Osteoblast (primary cell): ENCODE results near the gene PRKAG1. TPM values are rescaled to one million over a fixed set of nuclear protein-coding genes. Genes with fewer than 3 reads are reported as not detected.

Experiments used
- DNase-seq: peaks from one replicate; pipeline ENCODE4 v3.0.0; 2011; ENCODE audit warnings: low spot score, mixed read lengths; ENCODE audit not compliant: insufficient read length; ENCODE audit errors: missing footprints
- H2AFZ ChIP-seq: 2 replicates; pipeline ENCODE4 v1.6.0; 2011; ENCODE audit warnings: mild to moderate bottlenecking, low read length
- H3K27ac ChIP-seq: 2 replicates; pipeline ENCODE4 v1.5.1; 2011; ENCODE audit warnings: mild to moderate bottlenecking, low read depth, low read length, moderate library complexity
- H3K27me3 ChIP-seq: 2 replicates; pipeline ENCODE4 v1.6.0; 2012; ENCODE audit warnings: mild to moderate bottlenecking, control low read depth, inconsistent platforms, low read length, moderate library complexity; ENCODE audit not compliant: insufficient read depth
- H3K36me3 ChIP-seq: 2 replicates; pipeline ENCODE4 v1.5.1; 2011; ENCODE audit warnings: mild to moderate bottlenecking, low read length, control low read depth, moderate library complexity; ENCODE audit not compliant: insufficient read depth
- H3K4me1 ChIP-seq: 2 replicates; pipeline ENCODE4 v1.5.1; 2011; ENCODE audit warnings: mild to moderate bottlenecking, low read length, control low read depth, moderate library complexity; ENCODE audit not compliant: insufficient read depth
- H3K4me2 ChIP-seq: 2 replicates; pipeline ENCODE4 v1.6.0; 2011; ENCODE audit warnings: mild to moderate bottlenecking, low read length; ENCODE audit not compliant: insufficient read depth
- H3K4me3 ChIP-seq: fragments of 200-600 bp; sonication (generic); 3 replicates; pipeline ENCODE4 v1.5.1; 2012; ENCODE audit warnings: mild to moderate bottlenecking, low read length, inconsistent platforms; ENCODE audit not compliant: insufficient read depth
- H3K79me2 ChIP-seq: 2 replicates; pipeline ENCODE4 v1.6.0; 2012; ENCODE audit warnings: mild to moderate bottlenecking, low read length, control low read depth, inconsistent platforms; ENCODE audit not compliant: insufficient read depth
- H3K9me3 ChIP-seq: 2 replicates; pipeline ENCODE4 v1.5.1; 2011; ENCODE audit warnings: low read depth, low read length, control low read depth
- H4K20me1 ChIP-seq: 2 replicates; pipeline ENCODE4 v1.6.0; 2012; ENCODE audit warnings: mild to moderate bottlenecking, low read length, control low read depth; ENCODE audit not compliant: insufficient read depth
- total RNA-seq: library from RNA; depleted of rRNA; stranded (reverse); fragments of >200 nt; gene quantifications from 2 replicates; pipeline ENCODE4 v1.2.3, GENCODE V29; 2012
- TF ChIP-seq, protein P1 (sequence below): IDR thresholded peaks from 2 replicates; pipeline ENCODE4 v1.5.1; 2011; ENCODE audit warnings: mild to moderate bottlenecking, low read depth, low read length, moderate library complexity; ENCODE audit errors: extremely low read depth

PRKAG1 gene
- total RNA-seq, 1 donor: 89.0 TPM

GRCh38 chr12:48977290-48978281, 41.0 kb downstream of the PRKAG1 start:
- H3K4me2 ChIP-seq: peak overlapping the region; percentile 47
- peak; percentile 97 for DNase-seq

GRCh38 chr12:48973941-48974673, 44.5 kb downstream of the PRKAG1 start:
- Histone ChIP-seq H3K36me3 (no peaks in the 10 kb centered on the region), H4K20me1 (peaks cover 4% of the 10 kb centered on the region), H2AFZ (peak overlapping the region; percentile 71), H3K79me2 (no peaks in the 10 kb centered on the region), H3K27me3 (peaks cover 39% of the 10 kb centered on the region), H3K9me3 (no peaks in the 10 kb centered on the region), H3K27ac (peak overlapping the region; percentile 7), H3K4me2 (peak overlapping the region; percentile 64), H3K4me1 (peaks cover 52% of the 10 kb centered on the region), H3K4me3 (no peak overlapping the region)
- TF ChIP-seq, protein P1, sequence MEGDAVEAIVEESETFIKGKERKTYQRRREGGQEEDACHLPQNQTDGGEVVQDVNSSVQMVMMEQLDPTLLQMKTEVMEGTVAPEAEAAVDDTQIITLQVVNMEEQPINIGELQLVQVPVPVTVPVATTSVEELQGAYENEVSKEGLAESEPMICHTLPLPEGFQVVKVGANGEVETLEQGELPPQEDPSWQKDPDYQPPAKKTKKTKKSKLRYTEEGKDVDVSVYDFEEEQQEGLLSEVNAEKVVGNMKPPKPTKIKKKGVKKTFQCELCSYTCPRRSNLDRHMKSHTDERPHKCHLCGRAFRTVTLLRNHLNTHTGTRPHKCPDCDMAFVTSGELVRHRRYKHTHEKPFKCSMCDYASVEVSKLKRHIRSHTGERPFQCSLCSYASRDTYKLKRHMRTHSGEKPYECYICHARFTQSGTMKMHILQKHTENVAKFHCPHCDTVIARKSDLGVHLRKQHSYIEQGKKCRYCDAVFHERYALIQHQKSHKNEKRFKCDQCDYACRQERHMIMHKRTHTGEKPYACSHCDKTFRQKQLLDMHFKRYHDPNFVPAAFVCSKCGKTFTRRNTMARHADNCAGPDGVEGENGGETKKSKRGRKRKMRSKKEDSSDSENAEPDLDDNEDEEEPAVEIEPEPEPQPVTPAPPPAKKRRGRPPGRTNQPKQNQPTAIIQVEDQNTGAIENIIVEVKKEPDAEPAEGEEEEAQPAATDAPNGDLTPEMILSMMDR: peak; percentile 77
- peak; percentile 98 for DNase-seq

More at GRCh38 chr12:48977290-48978281, 41.0 kb downstream of the PRKAG1 start:
- Histone ChIP-seq H3K36me3 (no peaks in the 10 kb centered on the region), H3K79me2 (no peaks in the 10 kb centered on the region), H3K27me3 (peaks cover 45% of the 10 kb centered on the region), H3K4me1 (peaks cover 38% of the 10 kb centered on the region), H3K9me3 (no peaks in the 10 kb centered on the region), H3K27ac (peak overlapping the region; percentile 11), H3K4me3 (peak overlapping the region; percentile 21), H2AFZ (no peak overlapping the region), H4K20me1 (peaks cover 4% of the 10 kb centered on the region)
- TF ChIP-seq, protein P1: peak; percentile 50

DNA sequence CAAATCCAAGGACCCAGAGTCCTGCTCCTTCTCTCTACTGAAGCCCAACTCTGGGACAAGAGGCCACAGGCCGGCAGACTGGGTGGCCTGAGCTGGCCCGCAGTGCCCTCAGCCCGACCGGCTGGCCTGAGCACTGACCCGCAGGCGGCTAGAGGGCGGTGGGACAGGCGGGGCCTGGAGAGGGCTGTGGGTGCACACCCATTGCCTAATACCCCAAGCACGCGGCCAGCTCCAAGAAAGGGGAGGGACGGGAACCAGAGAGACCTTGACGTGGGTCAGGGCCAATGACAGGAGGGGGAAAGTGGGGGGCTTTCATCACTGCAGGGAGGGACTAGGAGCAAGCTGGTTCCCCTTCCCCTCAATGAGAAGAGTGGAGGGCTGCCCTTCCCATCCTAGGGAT, 45.0 kb downstream of the PRKAG1 start:
- H2AFZ ChIP-seq: no peak overlapping the region
- TF ChIP-seq, protein P1: no peak
- DNase-seq: peak; percentile 96
- peak overlapping the region; percentile 7 for H3K27ac ChIP-seq
- peaks cover 50% of the 10 kb centered on the region for H3K4me1 ChIP-seq
- H3K79me2 ChIP-seq: no peaks in the 10 kb centered on the region
- H4K20me1 ChIP-seq: peaks cover 4% of the 10 kb centered on the region
- H3K4me2 ChIP-seq: peak overlapping the region; percentile 64
- peaks cover 39% of the 10 kb centered on the region for H3K27me3 ChIP-seq
- no peak overlapping the region for H3K4me3 ChIP-seq
- no peaks in the 10 kb centered on the region for H3K9me3 ChIP-seq
- H3K36me3 ChIP-seq: no peaks in the 10 kb centered on the region
